ENCODE results near the gene KDM8. TPM values are rescaled to one million over a fixed set of nuclear protein-coding genes. Genes with fewer than 3 reads are reported as not detected.

The KDM8 gene
- total and polyA plus RNA-seq, 2 experiments from 2014 or later, result 5.1 to 5.7 TPM

GRCh38 chr16:27154705-27155521, 48.4 kb upstream of the KDM8 start (continued):
- no peak for TF ChIP-seq ZNF331 (CRISPR knock-in tag; IDR thresholded peaks at IDR 0.05; ENCODE audit: low read depth)
- no peak for TF ChIP-seq REST (IDR thresholded peaks at IDR 0.05; ENCODE audit: unreplicated experiment)
- no peak for TF ChIP-seq EZH2phosphoT487 (IDR thresholded peaks at IDR 0.05; ENCODE audit: unreplicated experiment)

GRCh38 chr16:27156579-27156978, 46.7 kb upstream of the KDM8 start:
- H3K4me1 ChIP-seq (ENCODE audit: insufficient read depth), result no peaks in the 10 kb centered on the region; the same call in 1 of the 2 replicates
- Mint-ChIP-seq H3K4me1 (no peaks in the 10 kb centered on the region), H3K27ac (no peak overlapping the region), H3K27me3 (ENCODE audit: insufficient read depth, low read depth, poor library complexity) (peaks cover 4% of the 10 kb centered on the region), H3K36me3 (ENCODE audit: low read depth) (no peaks in the 10 kb centered on the region; the same call in 2 of the 3 replicates), H3K9me3 (peaks cover 30% of the 10 kb centered on the region), H3K4me3 (no peak overlapping the region)
- ATAC-seq (no peak), DNase-seq (ENCODE audit: low spot score) (no peak)
- no peak overlapping the region for H3K4me3 ChIP-seq
- H4K20me1 ChIP-seq (replicated peaks; ENCODE audit: insufficient read depth), result no peaks in the 10 kb centered on the region
- no peaks in the 10 kb centered on the region for H3K79me2 ChIP-seq (replicated peaks; ENCODE audit: insufficient read depth)
- no peak for TF ChIP-seq ZNF331 (CRISPR knock-in tag; IDR thresholded peaks at IDR 0.05; ENCODE audit: low read depth)
- H2AFZ ChIP-seq, result no peak overlapping the region
- no peaks in the 10 kb centered on the region for H3K27me3 ChIP-seq (ENCODE audit: insufficient read depth)
- H3K27ac ChIP-seq (ENCODE audit: low read depth), result no peak overlapping the region
- no peak overlapping the region for H3K4me2 ChIP-seq
- H3K36me3 ChIP-seq (ENCODE audit: insufficient read depth), result no peaks in the 10 kb centered on the region
- H3K9me2 ChIP-seq (ENCODE audit: insufficient read depth), result 0 out of 2 replicates have a peak, but pooled peaks cover 3% of the 10 kb centered on the region
- no peaks in the 10 kb centered on the region for H3F3A ChIP-seq (replicated peaks; ENCODE audit: low read depth)

GRCh38 chr16:27161398-27161797, 41.9 kb upstream of the KDM8 start:
- Mint-ChIP-seq H3K4me3 (no peak overlapping the region), H3K27me3 (ENCODE audit: insufficient read depth, low read depth, poor library complexity) (no peaks in the 10 kb centered on the region), H3K27ac (no peak overlapping the region), H3K36me3 (ENCODE audit: low read depth) (no peaks in the 10 kb centered on the region; the same call in 2 of the 3 replicates), H3K9me3 (peaks cover 55% of the 10 kb centered on the region), H3K4me1 (no peaks in the 10 kb centered on the region)
- Histone ChIP-seq H3K4me3 (no peak overlapping the region), H3K9me2 (ENCODE audit: insufficient read depth) (0 out of 2 replicates have a peak, but pooled peaks cover 3% of the 10 kb centered on the region), H3K79me2 (replicated peaks; ENCODE audit: insufficient read depth) (no peaks in the 10 kb centered on the region), H3K4me1 (ENCODE audit: insufficient read depth) (no peaks in the 10 kb centered on the region), H4K20me1 (replicated peaks; ENCODE audit: insufficient read depth) (no peaks in the 10 kb centered on the region), H3K36me3 (ENCODE audit: insufficient read depth) (no peaks in the 10 kb centered on the region), H3K27me3 (ENCODE audit: insufficient read depth) (no peaks in the 10 kb centered on the region), H3F3A (replicated peaks; ENCODE audit: low read depth) (no peaks in the 10 kb centered on the region), H2AFZ (no peak overlapping the region), H3K4me2 (no peak overlapping the region), H3K27ac (ENCODE audit: low read depth) (no peak overlapping the region)
- DNase-seq (ENCODE audit: low spot score), result no peak
- ATAC-seq, result no peak
- TF ChIP-seq JUNB (IDR thresholded peaks at IDR 0.05; ENCODE audit: unreplicated experiment) (no peak), ZNF114 (CRISPR knock-in tag; IDR thresholded peaks at IDR 0.05) (no peak), NANOG (IDR thresholded peaks at IDR 0.05; ENCODE audit: borderline replicate concordance) (no peak), ZNF331 (CRISPR knock-in tag; IDR thresholded peaks at IDR 0.05; ENCODE audit: low read depth) (no peak), EZH2 (IDR thresholded peaks at IDR 0.05; ENCODE audit: low read depth, unreplicated experiment) (no peak)
